Colonic mucosa (tissue), 4 donors: ENCODE data around the gene EN1. TPM values are rescaled to one million over a fixed set of nuclear protein-coding genes. Genes with fewer than 3 reads are reported as not detected.

ENCODE experiments used
- DNase-seq: peaks from one replicate; pipeline ENCODE4 v3.0.0-alpha.2; 2020
- H3K27ac ChIP-seq: fragments of 200-600 bp; one replicate; pipeline ENCODE4 v1.8.0; 2021
- H3K27me3 ChIP-seq: fragments of 200-600 bp; one replicate; pipeline ENCODE4 v1.8.0; 2021
- H3K36me3 ChIP-seq: fragments of 200-600 bp; one replicate; pipeline ENCODE4 v1.8.0; 2021
- H3K4me1 ChIP-seq: fragments of 200-600 bp; one replicate; pipeline ENCODE4 v1.8.0; 2021; ENCODE audit warnings: mild to moderate bottlenecking
- H3K4me3 ChIP-seq: fragments of 200-600 bp; one replicate; pipeline ENCODE4 v1.8.0; 2021
- H3K9ac ChIP-seq, 2 donors: one replicate each; pipeline ENCODE4 v1.7.0; 2013; ENCODE audit warnings: control low read depth in 2 of 2, low read depth in 2 of 2, low read length in 2 of 2
- H3K9me3 ChIP-seq: fragments of 200-600 bp; one replicate; pipeline ENCODE4 v1.8.0; 2021
- intact Hi-C: fragments of 100-400 bp; cut with DNase I; formaldehyde crosslinking; loops from one replicate; pipeline ENCODE4 v1.14.1; 2022
- total RNA-seq, 2 donors: library from RNA; stranded (reverse); fragmentation: NEBNext Ultra II Directional in 1 of 2; extraction: Animal tissue kit (Norgen Biotek cat#: 25700) in 1 of 2; gene quantifications; one replicate each; pipeline ENCODE4 v1.2.1, GENCODE V29; 2021
- TF ChIP-seq, protein P1 (sequence below): fragments of 200-600 bp; IDR thresholded peaks from one replicate; pipeline ENCODE4 v1.8.0; 2022; ENCODE audit warnings: antibody characterized with exemption, mild to moderate bottlenecking
- donor health status: healthy.
- donor health status: DM: no; HTN: no; CAD: no.
- donor health status: DM: no; HTN: no; CAD: no.

Gene EN1
- total RNA-seq, 2 donors from 2014 or later = not detected

DNA sequence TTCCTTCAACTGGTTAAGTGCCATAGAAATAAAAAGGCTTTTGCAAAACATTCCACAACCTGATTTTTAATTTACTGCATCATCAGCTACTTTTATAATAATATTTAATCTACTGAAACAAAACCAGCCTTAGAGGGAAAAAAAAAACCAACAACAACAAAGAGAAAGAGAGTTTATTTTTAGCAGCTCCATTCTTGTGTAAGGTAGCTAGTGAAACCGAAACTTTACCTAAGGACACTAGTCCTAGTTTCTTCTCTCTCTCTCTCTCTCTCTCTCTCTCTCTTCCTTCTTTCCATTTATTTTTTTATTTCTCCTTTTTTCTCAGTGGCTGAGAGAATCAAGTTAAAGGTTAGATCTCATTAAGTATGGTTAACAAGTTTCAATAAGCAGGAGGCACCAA is 21.4 kb downstream of the EN1 start:
- Histone ChIP-seq H3K9ac (no peak overlapping the region), H3K36me3 (no peaks in the 10 kb centered on the region), H3K4me1 (no peaks in the 10 kb centered on the region), H3K4me3 (no peak overlapping the region), H3K27me3 (peaks cover 12% of the 10 kb centered on the region), H3K27ac (no peak overlapping the region), H3K9me3 (no peaks in the 10 kb centered on the region)
- TF ChIP-seq, protein P1, sequence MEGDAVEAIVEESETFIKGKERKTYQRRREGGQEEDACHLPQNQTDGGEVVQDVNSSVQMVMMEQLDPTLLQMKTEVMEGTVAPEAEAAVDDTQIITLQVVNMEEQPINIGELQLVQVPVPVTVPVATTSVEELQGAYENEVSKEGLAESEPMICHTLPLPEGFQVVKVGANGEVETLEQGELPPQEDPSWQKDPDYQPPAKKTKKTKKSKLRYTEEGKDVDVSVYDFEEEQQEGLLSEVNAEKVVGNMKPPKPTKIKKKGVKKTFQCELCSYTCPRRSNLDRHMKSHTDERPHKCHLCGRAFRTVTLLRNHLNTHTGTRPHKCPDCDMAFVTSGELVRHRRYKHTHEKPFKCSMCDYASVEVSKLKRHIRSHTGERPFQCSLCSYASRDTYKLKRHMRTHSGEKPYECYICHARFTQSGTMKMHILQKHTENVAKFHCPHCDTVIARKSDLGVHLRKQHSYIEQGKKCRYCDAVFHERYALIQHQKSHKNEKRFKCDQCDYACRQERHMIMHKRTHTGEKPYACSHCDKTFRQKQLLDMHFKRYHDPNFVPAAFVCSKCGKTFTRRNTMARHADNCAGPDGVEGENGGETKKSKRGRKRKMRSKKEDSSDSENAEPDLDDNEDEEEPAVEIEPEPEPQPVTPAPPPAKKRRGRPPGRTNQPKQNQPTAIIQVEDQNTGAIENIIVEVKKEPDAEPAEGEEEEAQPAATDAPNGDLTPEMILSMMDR = no peak
- no peak for DNase-seq
- intact Hi-C loops = no loop called here

DNA sequence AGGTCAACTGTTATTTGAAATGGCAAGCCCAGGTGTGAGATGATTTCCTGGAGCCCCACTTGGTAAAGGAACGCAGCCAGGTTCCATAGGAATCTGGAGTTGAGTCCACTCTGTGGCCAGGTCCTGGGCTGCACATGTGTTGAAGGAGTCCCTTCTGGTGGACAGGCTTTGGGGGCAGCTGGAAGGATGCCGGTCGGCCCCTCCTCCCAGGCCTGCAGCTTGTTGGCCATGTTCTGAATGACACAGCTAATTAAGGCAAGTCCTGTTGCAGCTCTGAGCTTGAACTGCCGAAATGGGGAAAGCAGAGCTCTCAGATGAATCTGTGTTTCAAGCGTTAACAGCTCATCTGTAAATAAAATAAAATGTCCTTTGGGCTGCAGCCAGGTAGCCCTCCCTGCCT is 23.8 kb downstream of the EN1 start:
- H3K27ac ChIP-seq = no peak overlapping the region
- H3K9me3 ChIP-seq = no peaks in the 10 kb centered on the region
- DNase-seq = no peak
- H3K4me3 ChIP-seq = no peak overlapping the region
- intact Hi-C loops = no loop called here
- TF ChIP-seq, protein P1 = no peak
- H3K4me1 ChIP-seq = no peaks in the 10 kb centered on the region
- no peak overlapping the region for H3K9ac ChIP-seq
- no peaks in the 10 kb centered on the region for H3K36me3 ChIP-seq
- H3K27me3 ChIP-seq = peaks cover 12% of the 10 kb centered on the region

DNA sequence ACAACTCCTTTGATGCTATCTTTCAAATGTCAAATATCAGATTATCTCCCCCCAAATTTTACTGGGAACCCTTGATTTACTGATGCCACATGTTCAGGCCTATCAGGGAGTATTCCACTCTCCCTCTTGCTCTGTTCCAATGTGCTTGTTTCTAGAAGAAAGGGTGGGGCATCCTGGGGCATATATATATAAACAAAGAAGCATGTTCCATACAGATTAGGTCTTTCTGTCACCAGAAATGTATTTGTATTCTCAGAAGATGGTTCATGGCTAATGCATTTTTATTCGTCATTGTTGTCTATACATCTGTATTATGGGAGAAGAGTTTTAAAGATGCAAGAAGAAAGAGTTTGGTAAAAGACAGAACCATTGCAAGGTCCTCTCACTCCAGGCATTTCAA is 24.9 kb downstream of the EN1 start:
- no peaks in the 10 kb centered on the region for H3K9me3 ChIP-seq
- no peak overlapping the region for H3K9ac ChIP-seq
- peaks cover 12% of the 10 kb centered on the region for H3K27me3 ChIP-seq
- H3K4me3 ChIP-seq = no peak overlapping the region
- no peak overlapping the region for H3K27ac ChIP-seq
- no peaks in the 10 kb centered on the region for H3K36me3 ChIP-seq
- TF ChIP-seq, protein P1 = no peak
- intact Hi-C loops = no loop called here
- DNase-seq = no peak
- H3K4me1 ChIP-seq = no peaks in the 10 kb centered on the region

DNA sequence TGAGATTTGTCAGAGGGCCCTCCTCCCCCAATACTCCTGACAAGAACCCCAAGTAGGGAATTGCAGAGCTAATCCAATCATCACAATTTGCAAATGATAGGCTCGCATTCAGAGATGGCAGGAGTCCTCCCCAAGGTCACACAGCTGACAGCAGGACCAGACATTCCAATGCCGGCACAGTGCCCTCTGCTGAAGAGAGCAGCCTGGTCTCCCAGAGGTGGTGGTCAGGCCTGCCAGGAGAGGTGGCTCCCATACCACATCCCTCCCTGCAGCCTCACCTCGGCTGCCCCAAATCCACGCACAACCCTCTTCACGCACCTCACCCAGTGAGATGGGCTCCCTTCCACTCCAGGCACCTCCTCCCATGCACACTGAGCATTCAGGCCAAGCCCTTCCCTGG is 25.4 kb downstream of the EN1 start:
- Histone ChIP-seq H3K4me1 (no peaks in the 10 kb centered on the region), H3K9me3 (no peaks in the 10 kb centered on the region), H3K27me3 (peaks cover 8% of the 10 kb centered on the region), H3K9ac (no peak overlapping the region), H3K27ac (no peak overlapping the region), H3K4me3 (no peak overlapping the region), H3K36me3 (no peaks in the 10 kb centered on the region)
- no peak for DNase-seq
- intact Hi-C loops = no loop called here
- TF ChIP-seq, protein P1 = no peak

DNA sequence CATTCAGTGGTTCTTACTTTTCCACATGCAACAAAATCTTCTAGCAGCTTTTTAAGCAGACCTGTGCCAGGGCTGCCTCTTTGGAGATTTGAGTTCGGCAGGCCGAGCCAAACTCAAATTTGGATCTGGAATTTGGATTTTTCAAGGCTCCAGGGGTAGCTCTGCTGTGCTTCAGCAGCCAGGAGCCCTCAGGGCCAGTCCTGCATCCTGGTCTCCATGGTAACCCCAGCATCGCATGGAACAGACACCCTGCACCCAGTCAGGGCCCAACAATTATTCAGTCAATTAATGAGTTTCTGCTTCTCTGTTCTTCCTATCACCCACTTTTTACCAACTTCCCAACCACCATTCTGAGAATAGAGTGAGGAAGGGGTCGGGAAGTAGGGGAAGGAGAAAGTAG is 30.0 kb downstream of the EN1 start:
- Histone ChIP-seq H3K27me3 (peaks cover 4% of the 10 kb centered on the region), H3K36me3 (no peaks in the 10 kb centered on the region), H3K27ac (no peak overlapping the region), H3K9ac (no peak overlapping the region), H3K4me1 (no peaks in the 10 kb centered on the region), H3K9me3 (no peaks in the 10 kb centered on the region), H3K4me3 (no peak overlapping the region)
- intact Hi-C loops = no loop called here
- no peak for DNase-seq
- TF ChIP-seq, protein P1 = no peak

DNA sequence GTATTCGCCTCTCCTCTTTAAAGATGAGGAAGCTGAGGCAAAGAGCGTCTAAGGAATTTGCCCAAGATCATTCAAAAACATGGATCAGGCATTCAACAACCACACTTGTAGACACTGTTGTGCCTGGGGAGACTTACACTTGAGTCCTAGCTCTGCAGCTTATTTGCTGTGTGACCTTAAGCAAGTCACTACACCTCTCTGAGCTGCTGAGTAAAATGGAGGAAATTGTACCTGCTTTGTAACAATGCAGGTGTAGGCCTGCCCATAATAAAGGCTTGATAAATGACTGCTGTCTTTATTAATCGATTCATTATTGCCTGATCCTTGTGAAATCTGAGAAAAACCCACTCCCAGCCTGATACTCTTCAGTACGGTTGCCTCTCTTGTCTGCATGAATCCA is 30.8 kb downstream of the EN1 start:
- H3K27ac ChIP-seq = no peak overlapping the region
- H3K36me3 ChIP-seq = no peaks in the 10 kb centered on the region
- H3K27me3 ChIP-seq = peaks cover 4% of the 10 kb centered on the region
- intact Hi-C loops = no loop called here
- TF ChIP-seq, protein P1 = no peak
- H3K4me3 ChIP-seq = no peak overlapping the region
- no peak for DNase-seq
- no peaks in the 10 kb centered on the region for H3K4me1 ChIP-seq
- H3K9ac ChIP-seq = no peak overlapping the region
- no peaks in the 10 kb centered on the region for H3K9me3 ChIP-seq
